ENCODE data around the gene PHLDA2. TPM values are rescaled to one million over a fixed set of nuclear protein-coding genes. Genes with fewer than 3 reads are reported as not detected.

PHLDA2 gene
- total and polyA plus RNA-seq, 4 donors: 0.60 to 49.2 (median 23.0) TPM

DNA sequence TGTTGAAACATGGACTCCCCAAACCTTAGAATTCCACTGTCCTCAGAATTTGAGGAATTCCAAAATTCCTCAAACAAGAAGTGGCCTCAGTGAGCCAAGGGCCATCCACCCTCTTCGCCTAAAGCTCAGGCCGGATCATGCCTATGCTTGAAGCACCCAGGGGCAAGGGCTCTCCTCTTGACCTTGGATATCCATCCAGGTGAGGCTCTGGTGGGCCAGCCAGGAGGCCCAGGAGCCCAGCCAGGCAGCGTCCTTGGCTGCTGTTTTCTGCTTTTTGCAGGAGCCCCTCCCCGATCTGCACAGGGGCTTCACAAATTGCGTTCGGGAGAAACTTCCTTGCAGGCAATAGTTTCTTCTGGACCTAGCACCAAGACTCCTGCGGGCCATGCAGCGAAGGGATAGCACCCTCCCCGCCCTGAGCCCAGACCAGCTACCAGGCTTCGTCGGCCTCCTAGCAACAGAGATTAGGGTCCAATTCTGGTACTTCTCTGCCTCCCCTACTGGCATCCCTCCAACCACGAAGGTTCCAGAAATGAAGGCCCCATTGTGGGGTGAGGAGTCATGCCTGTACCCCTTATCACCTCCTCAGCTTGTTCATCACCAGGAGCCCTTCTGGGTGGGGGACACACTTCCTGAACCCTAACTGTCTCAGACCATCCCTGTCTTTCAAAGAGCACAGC is 2.0 kb downstream of the PHLDA2 start:
- Histone ChIP-seq H3K9ac (ENCODE audit: insufficient read depth in 1 of 2, low read length in 2 of 2) (no peak overlapping the region), H3K36me3 (ENCODE audit: control insufficient read depth in 4 of 4, insufficient read depth in 4 of 4, low read length in 4 of 4) (no peaks in the 10 kb centered on the region), H3K4me1 (ENCODE audit: control insufficient read depth in 5 of 5, insufficient read depth in 5 of 5, low read length in 5 of 5) (peaks cover 0 to 14% (median 0%) of the 10 kb centered on the region in 5 donors), H3K9me3 (ENCODE audit: control insufficient read depth in 4 of 4, insufficient read depth in 3 of 4, low read length in 3 of 4) (no peaks in the 10 kb centered on the region), H3K27ac (ENCODE audit: low read depth in 1 of 2, low read length in 1 of 2) (no peak overlapping the region), H3K27me3 (ENCODE audit: control insufficient read depth in 3 of 3, insufficient read depth in 3 of 3, low read length in 2 of 3) (peaks cover 0 to 29% (median 19%) of the 10 kb centered on the region in 3 donors), H3K4me3 (no peak overlapping the region)
- ATAC-seq (ENCODE audit: insufficient read depth, low FRiP score) (no peak), DNase-seq (no peak)
- no peak for TF ChIP-seq CTCF (IDR thresholded peaks at IDR 0.05; ENCODE audit: control extremely low read depth, extremely low read depth)
- 89 to 93% methylated on average over 12 of the region's 12 CpGs for WGBS, 2 donors

DNA sequence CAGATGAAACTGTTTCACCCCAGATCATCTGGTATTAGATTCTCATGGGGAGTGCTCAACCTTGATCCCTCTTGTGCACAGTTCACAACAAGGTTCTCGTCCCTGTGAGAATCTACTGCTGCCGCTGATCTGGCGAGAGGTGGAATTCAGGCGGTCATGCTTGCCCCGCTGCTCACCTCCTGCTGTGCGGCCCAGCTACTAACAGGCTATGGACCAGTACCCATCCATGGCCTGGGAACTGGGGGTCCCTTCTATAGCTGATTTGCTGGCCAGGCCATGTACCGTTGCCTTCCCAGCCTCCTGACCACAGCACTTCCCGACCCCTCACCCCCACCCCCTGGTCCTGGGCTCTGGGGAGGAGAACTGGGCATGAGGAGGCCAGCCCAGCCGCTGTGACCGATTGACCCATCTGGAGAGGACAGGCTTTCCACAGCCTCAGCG is 2.6 kb downstream of the PHLDA2 start:
- ATAC-seq (ENCODE audit: insufficient read depth, low FRiP score) (no peak), DNase-seq (no peak)
- H3K9me3 ChIP-seq (ENCODE audit: control insufficient read depth in 4 of 4, insufficient read depth in 3 of 4, low read length in 3 of 4): no peaks in the 10 kb centered on the region
- H3K4me3 ChIP-seq: no peak overlapping the region
- H3K27ac ChIP-seq (ENCODE audit: low read depth in 1 of 2, low read length in 1 of 2): no peak overlapping the region
- WGBS, 2 donors: 94 to 96% methylated on average over 11 of the region's 11 CpGs
- H3K4me1 ChIP-seq (ENCODE audit: control insufficient read depth in 5 of 5, insufficient read depth in 5 of 5, low read length in 5 of 5): peaks cover 0 to 14% (median 0%) of the 10 kb centered on the region in 5 donors
- H3K9ac ChIP-seq (ENCODE audit: insufficient read depth in 1 of 2, low read length in 2 of 2): no peak overlapping the region
- H3K27me3 ChIP-seq (ENCODE audit: control insufficient read depth in 3 of 3, insufficient read depth in 3 of 3, low read length in 2 of 3): peaks cover 0 to 29% (median 19%) of the 10 kb centered on the region in 3 donors
- no peak for TF ChIP-seq CTCF (IDR thresholded peaks at IDR 0.05; ENCODE audit: control extremely low read depth, extremely low read depth)
- H3K36me3 ChIP-seq (ENCODE audit: control insufficient read depth in 4 of 4, insufficient read depth in 4 of 4, low read length in 4 of 4): no peaks in the 10 kb centered on the region

- 96% methylated on average over 30 of the region's 30 CpGs for WGBS, 2 donors
- no peaks in the 10 kb centered on the region for H3K9me3 ChIP-seq (ENCODE audit: control insufficient read depth in 4 of 4, insufficient read depth in 3 of 4, low read length in 3 of 4)
- H3K27ac ChIP-seq (ENCODE audit: low read depth in 1 of 2, low read length in 1 of 2): no peak overlapping the region
- H3K36me3 ChIP-seq (ENCODE audit: control insufficient read depth in 4 of 4, insufficient read depth in 4 of 4, low read length in 4 of 4): no peaks in the 10 kb centered on the region
- peaks cover 0 to 24% (median 15%) of the 10 kb centered on the region in 3 donors for H3K27me3 ChIP-seq (ENCODE audit: control insufficient read depth in 3 of 3, insufficient read depth in 3 of 3, low read length in 2 of 3)
- peaks cover 0 to 9% (median 0%) of the 10 kb centered on the region in 5 donors for H3K4me1 ChIP-seq (ENCODE audit: control insufficient read depth in 5 of 5, insufficient read depth in 5 of 5, low read length in 5 of 5)
- no peak overlapping the region for H3K4me3 ChIP-seq
- no peak for ATAC-seq (ENCODE audit: insufficient read depth, low FRiP score)
- H3K9ac ChIP-seq (ENCODE audit: insufficient read depth in 1 of 2, low read length in 2 of 2): no peak overlapping the region
- TF ChIP-seq CTCF (IDR thresholded peaks at IDR 0.05; ENCODE audit: control extremely low read depth, extremely low read depth): no peak
- no peak for DNase-seq
These were observed 4.2 kb downstream of the PHLDA2 start for GRCh38 chr11:2924821-2925675.

All from lung (tissue), 12 donors.